Measurements from ENCODE around the gene CALN1.
"Not testable (repeated sequence)": the region's sequence is repeated elsewhere in the genome, so short reads cannot be mapped to it uniquely, and the experiment has no call there.

CALN1 gene

GRCh38 chr7:71961283-71961682 is 450.9 kb downstream of the CALN1 start:
- DNase-seq = no peak

GRCh38 chr7:71942115-71942514 is 470.0 kb downstream of the CALN1 start:
- no peak for DNase-seq

GRCh38 chr7:71937840-71938371 is 474.2 kb downstream of the CALN1 start:
- DNase-seq = no peak

- no peak for DNase-seq
These were observed 476.5 kb downstream of the CALN1 start for GRCh38 chr7:71935674-71936073.

GRCh38 chr7:71933426-71933825 is 478.7 kb downstream of the CALN1 start:
- no peak for DNase-seq

GRCh38 chr7:71925663-71926062 is 486.5 kb downstream of the CALN1 start:
- DNase-seq = no peak

- not testable (repeated sequence) for DNase-seq
These were observed 497.9 kb downstream of the CALN1 start for GRCh38 chr7:71914204-71914603.

GRCh38 chr7:71912476-71912875 is 499.7 kb downstream of the CALN1 start:
- DNase-seq = no peak

- DNase-seq = no peak
These were observed 501.1 kb downstream of the CALN1 start for GRCh38 chr7:71911051-71911450.

GRCh38 chr7:71905821-71906220 is 506.3 kb downstream of the CALN1 start:
- DNase-seq = no peak

GRCh38 chr7:71904484-71904883 is 507.7 kb downstream of the CALN1 start:
- DNase-seq = no peak

GRCh38 chr7:71900556-71900955 is 511.6 kb downstream of the CALN1 start:
- no peak for DNase-seq

- DNase-seq = no peak
These were observed 515.6 kb downstream of the CALN1 start for GRCh38 chr7:71896535-71896934.

GRCh38 chr7:71886046-71886445 is 526.1 kb downstream of the CALN1 start:
- DNase-seq = no peak

GRCh38 chr7:71885487-71885886 is 526.7 kb downstream of the CALN1 start:
- DNase-seq = no peak

- no peak for DNase-seq
These were observed 528.7 kb downstream of the CALN1 start for GRCh38 chr7:71883415-71883814.

- no peak for DNase-seq
These were observed 540.7 kb downstream of the CALN1 start for GRCh38 chr7:71871446-71871845.

- no peak for DNase-seq
These were observed 541.3 kb downstream of the CALN1 start for GRCh38 chr7:71870812-71871211.

- no peak for DNase-seq
These were observed 543.3 kb downstream of the CALN1 start for GRCh38 chr7:71868797-71869196.

- DNase-seq = no peak
These were observed 544.5 kb downstream of the CALN1 start for GRCh38 chr7:71867626-71868025.

- no peak for DNase-seq
These were observed 547.0 kb downstream of the CALN1 start for GRCh38 chr7:71865172-71865571.

- DNase-seq = no peak
These were observed 548.0 kb downstream of the CALN1 start for GRCh38 chr7:71864130-71864529.

GRCh38 chr7:71860572-71860971 is 551.6 kb downstream of the CALN1 start:
- no peak for DNase-seq

- DNase-seq = no peak
These were observed 554.8 kb downstream of the CALN1 start for GRCh38 chr7:71857338-71857737.

GRCh38 chr7:71854546-71855397 is 557.4 kb downstream of the CALN1 start:
- DNase-seq = no peak

Data from NCI-H1694 treated with DMSO at 0.1 percent for 48 hours (cell line).